Measurements from ENCODE around the gene PCNA. TPM values are rescaled to one million over a fixed set of nuclear protein-coding genes. Genes with fewer than 3 reads are reported as not detected.
"Not testable (repeated sequence)": the region's sequence is repeated elsewhere in the genome, so short reads cannot be mapped to it uniquely, and the experiment has no call there.

PCNA gene
- total RNA-seq, 1 experiment from 2014 or later, result 819 TPM

DNA sequence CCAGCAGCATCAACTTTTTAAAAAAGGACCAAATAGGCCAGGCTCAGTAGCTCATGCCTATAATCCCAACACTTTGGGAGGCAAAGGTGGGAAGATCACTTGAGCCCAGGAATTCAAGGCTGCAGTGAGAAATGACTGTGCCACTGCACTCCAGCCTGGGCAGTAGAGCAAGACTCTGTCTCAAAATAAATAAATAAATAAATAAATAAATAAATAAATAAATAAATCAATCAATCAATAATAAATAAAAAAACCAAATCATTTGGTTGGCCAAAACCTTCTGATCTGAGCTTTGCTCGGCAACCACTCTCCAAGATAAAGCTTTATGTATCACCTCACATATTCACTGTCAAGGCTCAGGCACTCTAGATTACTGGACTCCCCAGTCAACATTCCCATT is 20.7 kb downstream of the PCNA start:
- DNase-seq (ENCODE audit: low read depth), result not testable (repeated sequence)

DNA sequence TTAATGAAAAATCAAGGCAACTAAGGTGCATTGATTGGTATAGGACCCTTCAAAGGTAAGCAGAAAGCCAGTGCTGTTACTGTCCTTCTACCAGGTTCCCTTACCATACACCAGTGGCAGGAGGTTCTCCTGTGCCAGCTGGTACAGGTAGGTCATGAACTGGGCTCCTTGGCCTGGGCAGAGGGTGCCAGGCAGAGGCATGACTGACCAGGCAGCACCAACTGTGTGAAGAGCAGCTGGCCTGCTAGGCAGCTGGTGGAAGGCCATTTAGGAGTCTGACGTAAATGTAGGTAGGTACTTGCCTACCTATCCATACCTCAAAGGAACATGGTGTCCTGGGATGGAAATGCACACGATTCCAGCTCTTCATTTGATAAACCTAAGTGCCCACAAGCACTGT is 23.3 kb downstream of the PCNA start:
- no peak for DNase-seq (ENCODE audit: low read depth)

DNA sequence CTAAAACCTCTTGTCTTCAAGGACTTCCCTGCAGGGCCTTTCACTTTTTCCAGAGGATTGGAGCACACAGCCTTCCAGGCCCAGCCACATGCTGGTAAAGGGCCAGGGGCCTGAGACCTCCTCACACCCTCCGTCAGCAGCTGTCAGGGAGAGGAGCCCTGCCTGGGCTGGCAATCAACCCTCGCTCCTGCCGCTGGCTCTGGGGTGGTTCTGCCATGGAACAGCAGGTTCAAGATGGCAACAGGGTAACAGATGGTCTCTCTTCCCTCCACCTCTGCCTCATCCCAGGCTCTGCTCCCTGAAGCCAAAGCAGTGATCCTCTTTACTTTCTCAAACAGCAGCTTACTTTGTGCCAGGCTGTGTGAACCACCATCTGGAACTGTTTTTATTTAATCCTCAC is 23.8 kb downstream of the PCNA start:
- no peak for DNase-seq (ENCODE audit: low read depth)

DNA sequence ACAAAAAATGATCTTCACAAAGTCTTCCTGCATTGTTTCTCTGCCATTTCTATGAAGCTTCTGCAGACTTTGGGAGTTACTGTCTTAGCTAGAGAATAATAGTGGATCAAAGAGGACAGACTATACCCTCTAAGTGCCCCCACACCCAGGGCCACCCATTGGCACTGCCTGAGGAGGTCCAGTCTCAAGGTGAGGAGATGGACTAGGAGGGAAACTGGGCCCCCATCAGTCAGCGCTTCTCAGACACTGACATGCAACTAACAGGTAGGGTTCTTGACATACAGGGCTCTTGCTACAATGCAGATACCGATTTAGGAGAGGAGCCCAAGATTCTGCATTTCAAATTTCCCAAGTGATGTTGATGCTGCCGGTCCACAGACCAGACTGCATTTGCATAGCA is 24.3 kb downstream of the PCNA start:
- DNase-seq (ENCODE audit: low read depth), result no peak

DNA sequence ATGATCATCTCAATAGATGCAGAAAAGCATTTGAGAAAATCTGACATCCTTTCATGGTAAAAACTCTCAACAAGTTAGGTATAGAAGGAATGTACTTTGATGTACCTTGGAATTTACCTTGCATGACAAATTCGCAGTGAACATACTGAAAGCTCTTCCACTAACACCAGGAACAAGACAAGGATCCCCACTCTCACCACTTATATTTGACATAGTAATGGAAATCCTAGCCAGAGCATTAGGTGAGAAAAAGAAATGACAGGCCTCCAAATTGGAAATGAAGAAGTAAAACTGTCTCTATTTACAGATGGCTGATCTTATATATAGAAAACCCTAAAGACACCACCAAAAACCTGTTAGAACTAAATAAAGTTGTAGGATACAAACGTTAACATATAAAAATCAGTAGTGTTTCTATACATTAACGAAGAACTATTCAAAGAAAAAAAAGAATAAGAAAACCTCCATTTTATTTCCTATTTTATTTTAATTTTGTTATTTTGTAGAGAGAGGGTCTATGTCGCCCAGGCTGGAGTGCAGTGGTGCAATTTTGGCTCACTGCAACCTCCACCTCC is 26.9 kb downstream of the PCNA start:
- no peak for DNase-seq (ENCODE audit: low read depth)

DNA sequence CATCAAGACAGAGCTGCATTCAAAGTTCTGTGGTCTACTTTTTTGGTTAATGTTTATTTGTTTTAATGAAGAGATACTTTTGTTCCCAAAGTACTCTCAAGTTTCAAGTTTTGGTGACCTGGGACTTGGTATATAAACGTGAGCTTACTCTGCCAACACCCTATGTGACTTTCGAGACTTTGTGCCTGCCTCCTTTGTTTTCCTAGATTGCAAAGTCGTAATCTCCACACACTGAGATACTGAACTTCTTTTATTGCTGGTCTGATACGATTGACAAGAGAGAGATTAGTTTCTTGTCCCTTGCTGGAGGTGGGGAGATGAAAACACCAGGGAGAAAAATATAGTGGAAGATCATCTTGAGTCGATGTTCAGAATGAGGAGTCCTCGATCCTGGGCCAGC is 27.9 kb downstream of the PCNA start:
- no peak for DNase-seq (ENCODE audit: low read depth)

DNA sequence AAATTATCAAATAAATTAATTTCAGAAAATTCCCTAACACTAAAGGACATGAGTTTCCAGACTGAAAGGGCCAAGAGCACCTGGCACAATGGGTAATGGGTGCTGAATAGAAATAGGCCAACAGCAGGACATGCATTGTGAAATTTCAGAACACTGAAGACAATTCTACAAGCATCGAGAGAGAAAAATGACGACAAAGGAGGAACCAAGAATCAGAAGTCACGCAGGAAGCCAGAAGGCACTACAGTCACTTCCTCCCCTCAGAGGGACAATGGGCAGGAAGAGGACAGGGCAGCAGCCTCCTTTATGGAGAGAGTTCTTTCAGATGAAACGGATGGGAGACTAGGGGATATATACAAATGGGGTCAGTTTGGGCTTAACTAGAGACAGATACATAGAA is 29.6 kb downstream of the PCNA start:
- no peak for DNase-seq (ENCODE audit: low read depth)

DNA sequence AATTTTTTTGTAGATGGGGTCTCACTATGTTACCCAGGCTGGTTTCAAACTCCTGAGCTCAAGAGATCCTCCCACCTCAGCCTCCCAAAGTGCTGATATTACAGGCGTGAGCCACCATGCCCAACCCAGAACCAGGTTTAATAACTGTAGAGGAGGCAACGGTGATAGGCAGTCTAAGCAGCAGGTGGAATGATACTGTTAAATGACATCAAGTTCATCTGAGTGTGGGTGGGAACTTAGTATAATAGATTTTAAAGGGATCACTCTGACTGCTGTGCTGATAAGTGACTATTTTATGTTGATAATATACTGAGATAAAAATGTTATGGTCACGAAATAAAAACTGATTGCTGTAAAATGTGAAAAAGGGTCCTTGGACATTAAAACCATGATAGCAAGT is 31.1 kb downstream of the PCNA start:
- no peak for DNase-seq (ENCODE audit: low read depth)

DNA sequence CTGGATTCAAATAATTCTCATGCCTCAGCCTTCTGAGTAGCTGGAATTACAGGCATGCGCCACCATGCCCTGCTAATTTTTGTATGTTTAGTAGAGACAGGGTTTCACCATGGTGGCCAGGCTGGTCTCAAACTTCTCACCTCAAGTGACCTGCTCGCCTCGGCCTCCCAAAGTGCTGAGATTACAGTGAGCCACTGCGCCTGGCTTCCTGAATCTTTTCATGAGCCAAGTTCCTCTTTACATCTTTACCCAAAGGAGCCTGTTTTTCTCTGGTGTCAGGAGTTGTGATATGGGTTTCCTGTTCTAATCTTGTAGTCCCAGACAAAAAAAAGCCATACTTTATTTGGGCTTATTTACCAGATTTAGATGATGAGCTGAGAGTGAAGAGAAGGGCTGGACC is 34.4 kb downstream of the PCNA start:
- DNase-seq (ENCODE audit: low read depth), result no peak

DNA sequence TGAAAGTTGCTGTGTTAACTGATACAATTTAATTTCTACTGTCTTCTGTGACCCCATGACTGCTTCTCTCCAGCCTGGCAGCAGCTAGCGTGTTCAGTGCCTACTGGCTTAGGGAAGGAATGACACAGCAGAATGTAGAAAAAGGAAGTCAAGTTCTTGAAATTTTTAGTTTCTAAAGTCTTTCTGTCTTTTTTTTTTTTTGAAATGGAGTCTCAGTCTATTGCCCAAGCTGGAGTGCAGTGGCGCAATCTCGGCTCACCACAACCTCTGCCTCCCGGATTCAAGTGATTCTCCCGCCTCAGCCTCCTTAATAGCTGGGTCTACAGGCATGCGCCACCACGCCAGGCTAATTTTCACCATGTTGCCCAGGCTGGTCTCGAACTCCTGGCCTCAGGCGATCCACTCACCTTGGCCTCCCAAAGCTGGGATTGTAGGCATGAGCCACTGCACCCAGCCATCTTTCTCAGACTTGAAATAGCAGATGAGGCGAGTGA is 39.3 kb downstream of the PCNA start:
- peak; percentile 67 for DNase-seq (ENCODE audit: low read depth)

DNA sequence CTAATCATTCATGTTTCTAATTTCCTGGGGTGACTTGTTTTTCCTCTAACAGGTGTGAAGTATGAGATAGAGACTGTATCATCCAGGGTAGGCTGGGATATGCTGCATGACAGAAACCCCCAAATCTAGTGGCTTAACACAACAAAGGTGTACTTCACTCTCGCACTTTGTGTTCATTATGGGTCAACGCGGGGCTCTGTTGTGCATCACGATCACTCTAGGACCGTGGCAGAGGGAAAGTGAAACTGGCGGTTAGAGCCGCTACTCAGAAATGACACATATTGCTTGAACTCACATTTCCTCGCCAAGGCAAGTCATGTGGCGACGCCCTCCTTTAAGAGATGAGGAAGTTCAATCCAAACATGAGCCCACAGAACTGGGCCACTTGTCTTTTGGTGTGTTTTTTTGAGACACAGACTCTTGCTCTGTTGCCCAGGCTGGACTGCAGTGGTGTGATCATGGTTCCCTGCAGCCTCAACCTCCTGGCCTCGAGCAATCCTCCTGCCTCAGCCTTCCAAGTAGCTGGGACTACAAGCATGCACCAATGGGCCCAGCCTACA is 41.3 kb downstream of the PCNA start:
- peak; percentile 93 for DNase-seq (ENCODE audit: low read depth)

DNA sequence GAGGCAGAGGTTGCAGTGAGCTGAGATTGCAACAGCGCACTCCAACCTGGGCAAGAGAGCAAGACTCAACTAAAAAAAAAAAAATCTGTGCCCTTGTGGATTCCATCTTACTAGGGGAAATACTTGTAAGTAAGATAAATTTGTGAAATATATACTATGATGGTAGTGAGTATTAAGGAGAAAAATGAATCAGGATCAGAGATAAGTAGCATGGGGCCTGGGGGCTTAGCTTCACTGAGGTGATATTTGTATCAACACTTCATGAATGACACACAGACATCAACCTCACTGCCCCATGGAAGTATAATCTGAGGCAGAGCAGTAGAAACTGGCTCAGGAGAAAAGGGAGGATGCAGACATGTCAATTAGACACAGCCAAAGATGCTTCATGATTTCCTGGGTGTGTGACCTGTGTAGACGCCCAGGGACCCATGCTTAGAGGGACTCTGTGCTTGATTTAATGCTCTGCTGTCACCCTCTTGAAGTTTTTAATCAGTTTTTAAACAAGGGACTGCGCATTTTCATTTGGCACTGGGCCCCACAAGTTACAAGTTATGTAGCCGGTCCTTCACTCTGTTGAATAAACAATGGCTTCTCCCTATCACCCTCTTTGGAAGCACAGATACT is 41.9 kb downstream of the PCNA start:
- DNase-seq (ENCODE audit: low read depth), result no peak

DNA sequence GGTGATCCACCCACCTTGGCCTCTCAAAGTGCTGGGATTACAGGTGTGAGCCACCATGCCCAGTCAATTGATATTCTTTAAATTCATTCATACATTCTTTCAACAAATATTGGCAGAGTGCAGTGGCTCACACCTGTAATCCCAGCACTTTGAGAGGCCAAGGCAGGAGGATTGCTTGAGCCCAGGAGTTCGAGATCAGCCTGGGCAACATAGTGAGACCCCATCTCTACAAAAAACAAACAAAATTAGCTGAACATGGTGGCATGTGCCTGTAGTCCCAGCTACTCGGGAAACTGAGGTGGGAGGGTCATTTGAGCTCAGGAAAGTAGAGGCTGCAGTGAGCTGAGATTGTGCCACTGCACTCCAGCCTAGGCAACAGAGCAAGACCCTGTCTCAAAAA is 42.8 kb downstream of the PCNA start:
- DNase-seq (ENCODE audit: low read depth), result not testable (repeated sequence)

DNA sequence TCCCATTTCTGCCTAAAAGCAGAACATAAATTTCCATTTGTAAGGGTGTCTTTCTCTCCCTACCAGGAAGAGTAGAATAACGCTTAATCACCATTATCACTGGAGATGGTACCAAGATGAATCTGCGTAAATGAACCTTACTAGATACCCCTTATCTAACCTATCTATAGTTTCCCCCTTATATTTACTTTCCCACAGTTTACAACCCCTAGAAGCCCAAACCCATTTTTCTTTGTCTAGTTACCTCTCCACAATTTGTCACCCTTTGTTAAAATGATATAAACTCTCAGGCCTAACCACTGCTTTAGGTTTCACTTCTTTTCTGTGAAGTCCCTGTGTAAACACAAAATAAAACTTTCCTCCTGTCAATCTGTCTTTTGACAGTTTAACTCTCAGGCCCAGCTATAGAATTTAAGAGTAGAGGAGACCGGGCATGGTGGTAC is 45.5 kb downstream of the PCNA start:
- DNase-seq (ENCODE audit: low read depth), result no peak

DNA sequence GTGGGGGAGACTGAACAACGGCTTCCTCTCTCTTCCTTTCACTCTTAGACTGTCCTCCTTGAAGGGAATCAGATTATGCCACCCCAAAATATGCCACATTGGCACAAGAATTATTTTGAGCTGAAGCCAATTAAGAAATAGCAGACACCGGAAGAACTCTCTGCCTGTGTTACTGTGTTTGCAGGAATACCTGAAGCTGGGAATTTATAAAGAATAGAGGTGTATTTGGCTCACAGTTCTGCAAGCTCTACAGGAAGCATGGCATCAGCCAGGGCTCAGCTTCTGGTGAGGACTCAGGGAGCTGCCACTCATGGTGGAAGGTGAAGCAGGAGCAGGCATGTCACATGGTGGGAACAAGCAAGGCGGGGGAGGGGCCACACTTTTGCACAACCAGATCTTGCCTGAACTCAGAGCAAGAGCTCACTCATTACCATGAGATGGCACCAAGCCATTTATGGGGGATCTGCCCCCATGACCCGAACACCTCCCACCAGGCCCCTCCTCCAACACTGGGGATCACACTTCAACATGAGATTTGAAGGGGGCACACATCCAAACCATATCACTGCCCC is 46.0 kb downstream of the PCNA start:
- DNase-seq (ENCODE audit: low read depth), result no peak

DNA sequence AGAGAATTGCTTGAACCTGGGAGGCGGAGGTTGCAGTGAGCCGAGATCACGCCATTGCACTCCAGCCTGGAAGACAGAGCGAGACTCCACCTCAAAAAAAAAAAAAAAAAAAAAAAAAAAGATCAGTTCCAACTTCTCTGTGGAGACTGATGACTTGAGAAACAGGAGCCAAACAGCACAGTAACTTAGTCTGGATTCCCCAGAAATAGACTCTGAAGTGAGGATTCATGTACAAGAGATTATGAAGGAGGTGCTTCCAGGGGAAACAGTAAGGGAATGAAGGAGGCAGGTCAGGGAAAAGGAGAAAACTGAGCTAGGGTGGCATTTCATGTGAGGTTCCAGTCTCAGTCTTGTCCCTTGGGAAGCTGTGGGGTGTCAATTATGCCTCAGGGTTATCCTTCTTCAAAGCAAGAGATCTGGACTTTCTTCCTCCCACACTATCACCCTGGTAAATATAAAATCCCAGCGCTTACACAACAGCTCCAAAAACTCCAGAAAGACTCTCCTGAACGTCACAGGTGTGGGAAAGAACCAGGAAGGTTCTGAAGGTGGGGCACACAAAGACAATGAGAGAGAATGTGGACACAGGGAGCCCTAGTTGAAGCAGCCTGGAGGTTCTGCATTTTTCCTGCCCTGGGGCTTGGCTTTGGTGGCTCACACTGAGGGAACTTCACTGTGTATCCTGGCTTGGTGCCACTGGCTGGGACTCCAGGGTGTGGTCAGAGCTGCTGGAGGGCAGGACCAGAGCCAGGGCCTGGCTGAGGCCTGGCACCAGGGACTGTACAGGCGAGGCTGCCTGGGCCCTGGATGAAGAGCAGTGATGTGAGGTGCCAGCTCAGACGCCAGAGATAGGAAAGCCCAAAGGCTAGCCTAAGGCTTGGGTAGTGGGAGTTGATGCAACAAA is 46.8 kb downstream of the PCNA start:
- DNase-seq (ENCODE audit: low read depth), result peak; percentile 97

DNA sequence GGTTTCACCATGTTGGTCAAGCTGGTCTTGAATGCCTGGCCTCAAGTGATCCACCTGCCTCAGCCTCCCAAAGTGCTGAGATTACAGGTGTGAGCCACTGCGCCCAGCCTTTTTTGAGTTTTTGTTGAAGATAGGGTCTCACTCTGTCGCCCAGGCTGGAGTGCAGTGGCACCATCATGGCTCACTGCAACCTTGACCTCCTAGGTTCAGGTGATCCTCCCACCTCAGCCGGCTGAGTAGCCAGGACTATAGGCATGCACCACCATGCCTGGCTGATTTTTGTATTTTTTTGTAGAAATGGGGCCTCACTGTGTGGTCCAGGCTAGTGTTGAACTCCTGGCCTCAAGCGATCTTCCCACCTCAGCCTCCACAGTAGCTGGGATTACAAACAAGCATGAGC is 47.8 kb downstream of the PCNA start:
- not testable (repeated sequence) for DNase-seq (ENCODE audit: low read depth)

DNA sequence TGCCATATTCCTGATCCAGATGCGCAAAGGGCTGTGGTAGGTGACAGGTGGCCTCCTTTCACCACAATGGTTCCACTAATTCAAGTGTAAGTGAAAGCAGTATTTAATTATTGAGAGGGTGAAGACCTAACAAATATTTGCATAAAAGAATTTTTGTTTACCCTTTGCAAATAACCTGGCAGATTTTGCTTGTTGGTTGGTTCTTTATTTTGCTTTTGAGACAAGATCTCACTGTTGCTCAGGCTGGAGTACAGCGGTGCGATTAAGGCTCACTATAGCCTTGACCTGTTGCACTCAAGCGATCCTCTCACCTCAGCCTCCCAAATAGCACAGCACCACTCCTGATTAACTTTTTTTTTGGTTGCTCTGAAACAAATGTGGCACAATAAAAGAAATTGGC is 49.2 kb downstream of the PCNA start:
- no peak for DNase-seq (ENCODE audit: low read depth)

DNA sequence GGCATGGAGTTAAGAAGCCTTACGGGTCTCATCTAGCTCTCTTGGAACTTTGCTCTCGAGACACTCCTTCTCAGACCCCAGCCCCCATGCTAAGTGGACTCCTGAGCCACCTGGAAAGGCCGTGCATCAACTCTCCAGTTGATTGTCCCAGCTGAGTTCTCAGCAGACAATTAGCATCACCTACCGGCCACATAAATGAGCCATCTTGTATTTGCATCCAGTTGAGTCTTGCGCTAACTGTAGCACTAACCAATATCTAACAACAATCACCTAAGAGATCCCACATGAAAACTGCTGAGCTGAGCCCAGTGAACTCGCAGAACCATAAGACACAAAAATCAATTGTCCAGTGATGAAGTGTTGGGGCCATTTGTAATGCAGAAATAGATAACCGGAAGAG is 49.7 kb downstream of the PCNA start:
- DNase-seq (ENCODE audit: low read depth), result no peak

DNA sequence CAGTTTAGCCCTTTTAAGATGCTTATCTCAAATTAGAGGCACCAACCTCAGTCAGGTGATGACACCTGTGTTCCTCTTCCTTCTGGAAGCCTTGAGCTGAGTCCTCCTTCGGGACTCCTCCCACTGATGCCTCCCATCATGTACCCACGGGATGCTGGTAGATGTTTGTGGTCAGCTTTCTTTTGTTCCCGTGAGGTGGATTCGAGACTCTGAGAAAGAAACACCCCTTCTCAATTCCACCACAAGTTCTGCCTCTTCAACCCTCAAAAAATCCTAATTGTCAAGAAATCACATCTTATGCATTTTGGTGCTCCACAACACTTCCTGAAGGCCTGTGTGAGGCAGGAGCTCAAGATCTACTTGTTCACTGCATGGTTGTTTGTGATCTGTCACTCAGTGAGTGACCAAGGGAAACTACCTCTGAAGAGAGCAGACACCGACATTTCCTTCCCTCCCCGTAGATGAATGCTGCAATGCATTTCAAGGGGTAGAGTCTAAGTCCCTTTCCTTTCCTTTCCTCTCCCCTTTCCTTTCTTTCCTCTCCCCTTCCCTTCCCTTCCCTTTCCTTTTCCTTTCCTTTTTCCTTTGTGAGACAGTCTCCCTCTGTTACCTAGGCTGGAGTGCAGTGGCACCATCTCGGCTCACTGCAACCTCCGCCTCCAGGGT is 50.5 kb downstream of the PCNA start:
- DNase-seq (ENCODE audit: low read depth), result no peak

DNA sequence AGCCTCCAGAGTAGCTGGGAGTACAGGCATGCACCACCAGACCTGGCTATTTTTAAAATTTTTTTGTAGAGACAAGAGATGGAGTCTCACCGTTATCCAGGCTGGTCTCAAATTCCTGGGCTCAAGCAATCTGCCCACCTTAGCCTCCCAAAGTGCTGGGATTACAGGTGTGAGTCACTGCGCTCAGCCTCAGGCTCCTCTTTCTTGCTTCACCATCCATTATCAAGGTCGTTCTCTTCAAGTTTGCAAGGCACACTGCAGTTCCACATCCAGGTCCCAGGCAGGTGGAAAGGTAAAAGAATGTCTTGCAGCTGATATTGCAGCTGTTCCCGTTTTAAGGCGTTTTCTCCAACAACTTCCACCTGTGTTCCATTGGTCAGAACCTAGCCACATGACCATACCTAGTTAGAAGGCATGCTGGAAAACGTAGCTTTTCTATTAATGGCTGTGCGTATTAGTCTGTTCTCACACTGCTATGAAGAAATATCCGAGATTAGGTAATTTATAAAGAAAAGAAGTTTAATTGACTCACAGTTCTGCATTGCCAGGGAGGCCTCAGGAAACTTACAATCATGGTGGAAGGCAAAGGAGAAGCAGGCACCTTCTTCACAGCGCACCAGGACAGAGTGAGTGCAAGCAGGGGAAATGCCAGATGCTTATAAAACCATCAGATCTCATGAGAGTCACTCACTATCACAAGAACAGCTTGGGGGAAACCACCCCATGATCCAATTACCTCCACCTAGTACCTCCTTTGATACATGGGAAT is 51.7 kb downstream of the PCNA start:
- DNase-seq (ENCODE audit: low read depth), result no peak
